Trophoblast cell (in vitro differentiated cells and primary cell): Measurements from ENCODE around the gene PRDM16.

Experiments
- DNase-seq, 2 donors: peaks; one replicate each; pipeline ENCODE4 v3.0.0-alpha.2; 2016
- H2AFZ ChIP-seq: 2 replicates; pipeline ENCODE4 v1.6.1; 2013; ENCODE audit warnings: low read length, moderate library complexity, mild to moderate bottlenecking; ENCODE audit not compliant: insufficient read depth, poor library complexity
- H2AK5ac ChIP-seq: 2 replicates; pipeline ENCODE4 v1.6.1; 2013; ENCODE audit warnings: mild to moderate bottlenecking, low read length
- H2BK120ac ChIP-seq: 2 replicates; pipeline ENCODE4 v1.6.1; 2013; ENCODE audit warnings: low read length, mild to moderate bottlenecking, moderate library complexity; ENCODE audit not compliant: insufficient read depth, poor library complexity
- H2BK12ac ChIP-seq: 2 replicates; pipeline ENCODE4 v1.6.1; 2013; ENCODE audit warnings: mild to moderate bottlenecking, low read length, moderate library complexity
- H2BK5ac ChIP-seq: 2 replicates; pipeline ENCODE4 v1.6.1; 2013; ENCODE audit warnings: low read length, low read depth, moderate library complexity, mild to moderate bottlenecking; ENCODE audit not compliant: poor library complexity
- H3K14ac ChIP-seq: 2 replicates; pipeline ENCODE4 v1.6.1; 2013; ENCODE audit warnings: mild to moderate bottlenecking, low read length
- H3K18ac ChIP-seq: 2 replicates; pipeline ENCODE4 v1.6.1; 2013; ENCODE audit warnings: mild to moderate bottlenecking, low read length
- H3K23ac ChIP-seq: 2 replicates; pipeline ENCODE4 v1.6.1; 2013; ENCODE audit warnings: low read length
- H3K27ac ChIP-seq: 2 replicates; pipeline ENCODE4 v1.5.1; 2013; ENCODE audit warnings: low read depth, mild to moderate bottlenecking, inconsistent platforms, low read length, moderate library complexity
- H3K27me3 ChIP-seq: 2 replicates; pipeline ENCODE4 v1.6.1; 2013; ENCODE audit warnings: inconsistent platforms, mild to moderate bottlenecking, low read length, moderate library complexity; ENCODE audit not compliant: insufficient read depth
- H3K36me3 ChIP-seq, 2 experiments: 1 replicate in 1 of 2; 2 replicates in 1 of 2; pipeline ENCODE4 v1.6.1; 2013; ENCODE audit warnings: low read length in 2 of 2, mild to moderate bottlenecking in 2 of 2, moderate library complexity in 1 of 2; ENCODE audit not compliant: insufficient read depth in 2 of 2, control insufficient read depth in 1 of 2
- H3K4ac ChIP-seq: 2 replicates; pipeline ENCODE4 v1.6.1; 2013; ENCODE audit warnings: low read depth, mild to moderate bottlenecking, low read length, moderate library complexity
- H3K4me1 ChIP-seq, 2 experiments: 1 replicate in 1 of 2; 2 replicates in 1 of 2; pipeline ENCODE4 v1.6.1; 2013; ENCODE audit warnings: low read length in 2 of 2, mild to moderate bottlenecking in 2 of 2, moderate library complexity in 1 of 2; ENCODE audit not compliant: insufficient read depth in 2 of 2, control insufficient read depth in 1 of 2
- H3K4me2 ChIP-seq: 2 replicates; pipeline ENCODE4 v1.6.1; 2013; ENCODE audit warnings: inconsistent platforms, mild to moderate bottlenecking, low read length, moderate library complexity
- H3K4me3 ChIP-seq: 2 replicates; pipeline ENCODE4 v1.5.1; 2013; ENCODE audit warnings: mild to moderate bottlenecking, low read depth, low read length, inconsistent platforms
- H3K79me1 ChIP-seq: one replicate; pipeline ENCODE4 v1.6.1; 2013; ENCODE audit warnings: low read length
- H3K79me2 ChIP-seq: 2 replicates; pipeline ENCODE4 v1.6.1; 2013; ENCODE audit warnings: low read length, mild to moderate bottlenecking; ENCODE audit not compliant: control insufficient read depth, insufficient read depth, poor library complexity
- H3K9ac ChIP-seq: 2 replicates; pipeline ENCODE4 v1.6.1; 2013; ENCODE audit warnings: mild to moderate bottlenecking, low read length
- H3K9me3 ChIP-seq: 2 replicates; pipeline ENCODE4 v1.6.1; 2013; ENCODE audit warnings: low read depth, mild to moderate bottlenecking, control low read depth, inconsistent platforms, low read length; ENCODE audit not compliant: insufficient read depth
- H4K12ac ChIP-seq: 2 replicates; pipeline ENCODE4 v1.6.1; 2013; ENCODE audit warnings: low read depth, mild to moderate bottlenecking, low read length, moderate library complexity
- H4K8ac ChIP-seq: 2 replicates; pipeline ENCODE4 v1.6.1; 2013; ENCODE audit warnings: low read depth, mild to moderate bottlenecking, low read length, moderate library complexity
- H4K91ac ChIP-seq: one replicate; pipeline ENCODE4 v1.6.1; 2013; ENCODE audit warnings: low read depth, mild to moderate bottlenecking, low read length, moderate library complexity
- WGBS: extraction: QIAGEN DNeasy Blood & Tissue Kit; methylation state at CpG from one replicate; pipeline ENCODE4 v1.1.7; 2013; ENCODE audit warnings: missing lambda C conversion rate; ENCODE audit not compliant: insufficient read length, insufficient coverage; ENCODE audit errors: extremely low coverage; 5-methylcytosine and 5-hydroxymethylcytosine counted together

The PRDM16 gene

GRCh38 chr1:3463408-3463863 lies 394.4 kb downstream of the PRDM16 start:
- Histone ChIP-seq H3K27ac (no peak overlapping the region), H3K79me2 (no peaks in the 10 kb centered on the region), H3K79me1 (peaks cover 12% of the 10 kb centered on the region), H3K4me3 (no peak overlapping the region), H3K36me3 (peaks cover 0 to 2% of the 10 kb centered on the region in 2 experiments), H3K14ac (no peak overlapping the region), H3K18ac (no peak overlapping the region), H4K8ac (no peak overlapping the region), H3K4ac (no peak overlapping the region), H4K91ac (no peak overlapping the region), H2AFZ (no peak overlapping the region), H3K4me1 (peaks cover 29% of the 10 kb centered on the region in 2 experiments), H2BK120ac (no peak overlapping the region), H3K9me3 (no peaks in the 10 kb centered on the region), H2BK12ac (no peak overlapping the region), H3K27me3 (no peaks in the 10 kb centered on the region), H4K12ac (no peak overlapping the region), H3K23ac (no peak overlapping the region), H2AK5ac (no peak overlapping the region), H3K4me2 (no peak overlapping the region), H2BK5ac (no peak overlapping the region), H3K9ac (no peak overlapping the region)
- peak; percentile 46 to 50 for DNase-seq
- no CpG with 5 or more reads among the region's 20 CpGs for WGBS

- Histone ChIP-seq H2BK5ac (no peak overlapping the region), H3K4me1 (peaks cover 26 to 29% of the 10 kb centered on the region in 2 experiments), H4K91ac (no peak overlapping the region), H3K27ac (no peak overlapping the region), H3K23ac (no peak overlapping the region), H3K18ac (no peak overlapping the region), H3K9me3 (no peaks in the 10 kb centered on the region), H3K79me1 (peaks cover 12% of the 10 kb centered on the region), H4K12ac (no peak overlapping the region), H3K36me3 (peaks cover 0 to 3% of the 10 kb centered on the region in 2 experiments), H3K4me2 (no peak overlapping the region), H2BK12ac (no peak overlapping the region), H3K79me2 (no peaks in the 10 kb centered on the region), H2AK5ac (no peak overlapping the region), H2BK120ac (no peak overlapping the region), H3K14ac (no peak overlapping the region), H2AFZ (no peak overlapping the region), H3K4ac (no peak overlapping the region), H3K9ac (no peak overlapping the region), H3K4me3 (no peak overlapping the region), H4K8ac (no peak overlapping the region), H3K27me3 (no peaks in the 10 kb centered on the region)
- no CpG with 5 or more reads among the region's 21 CpGs for WGBS
- DNase-seq: peak; percentile 79 to 90
Observed at GRCh38 chr1:3463891-3464648, 395.1 kb downstream of the PRDM16 start.

- H2BK5ac ChIP-seq: no peak overlapping the region
- H3K9me3 ChIP-seq: peaks cover 1% of the 10 kb centered on the region
- H2AK5ac ChIP-seq: no peak overlapping the region
- H4K91ac ChIP-seq: no peak overlapping the region
- H3K4me1 ChIP-seq: peaks cover 21 to 25% of the 10 kb centered on the region in 2 experiments
- H3K36me3 ChIP-seq: peaks cover 0 to 6% of the 10 kb centered on the region in 2 experiments
- H3K79me2 ChIP-seq: no peaks in the 10 kb centered on the region
- no peak overlapping the region for H3K4ac ChIP-seq
- no peak overlapping the region for H4K12ac ChIP-seq
- no peak overlapping the region for H3K4me2 ChIP-seq
- WGBS: no CpG with 5 or more reads among the region's 11 CpGs
- H2BK12ac ChIP-seq: no peak overlapping the region
- H3K18ac ChIP-seq: no peak overlapping the region
- no peaks in the 10 kb centered on the region for H3K27me3 ChIP-seq
- no peak for DNase-seq
- no peak overlapping the region for H2BK120ac ChIP-seq
- H3K79me1 ChIP-seq: peaks cover 12% of the 10 kb centered on the region
- no peak overlapping the region for H2AFZ ChIP-seq
- H3K23ac ChIP-seq: no peak overlapping the region
- H3K14ac ChIP-seq: no peak overlapping the region
- H4K8ac ChIP-seq: no peak overlapping the region
- no peak overlapping the region for H3K9ac ChIP-seq
- H3K4me3 ChIP-seq: no peak overlapping the region
- no peak overlapping the region for H3K27ac ChIP-seq
Observed at GRCh38 chr1:3464649-3465025, 395.6 kb downstream of the PRDM16 start.

GRCh38 chr1:3465091-3465934 lies 396.3 kb downstream of the PRDM16 start:
- no peak overlapping the region for H2BK12ac ChIP-seq
- no CpG with 5 or more reads among the region's 28 CpGs for WGBS
- no peak overlapping the region for H2AFZ ChIP-seq
- no peak overlapping the region for H3K4me2 ChIP-seq
- no peak overlapping the region for H3K23ac ChIP-seq
- peaks cover 1% of the 10 kb centered on the region for H3K9me3 ChIP-seq
- H3K27me3 ChIP-seq: no peaks in the 10 kb centered on the region
- H3K4me3 ChIP-seq: no peak overlapping the region
- peaks cover 15 to 18% of the 10 kb centered on the region in 2 experiments for H3K4me1 ChIP-seq
- H3K4ac ChIP-seq: no peak overlapping the region
- H2BK120ac ChIP-seq: no peak overlapping the region
- H3K79me2 ChIP-seq: no peaks in the 10 kb centered on the region
- peaks cover 0 to 6% of the 10 kb centered on the region in 2 experiments for H3K36me3 ChIP-seq
- peak overlapping the region; percentile 42 for H2AK5ac ChIP-seq
- H3K14ac ChIP-seq: no peak overlapping the region
- H3K18ac ChIP-seq: no peak overlapping the region
- H3K27ac ChIP-seq: no peak overlapping the region
- no peak overlapping the region for H3K9ac ChIP-seq
- H4K12ac ChIP-seq: no peak overlapping the region
- no peak overlapping the region for H2BK5ac ChIP-seq
- H4K8ac ChIP-seq: no peak overlapping the region
- peaks cover 5% of the 10 kb centered on the region for H3K79me1 ChIP-seq
- peak in 1 of 2 donors; percentile 42 for DNase-seq
- no peak overlapping the region for H4K91ac ChIP-seq
